ENCODE measurements around the gene MR1.

The MR1 gene

DNA sequence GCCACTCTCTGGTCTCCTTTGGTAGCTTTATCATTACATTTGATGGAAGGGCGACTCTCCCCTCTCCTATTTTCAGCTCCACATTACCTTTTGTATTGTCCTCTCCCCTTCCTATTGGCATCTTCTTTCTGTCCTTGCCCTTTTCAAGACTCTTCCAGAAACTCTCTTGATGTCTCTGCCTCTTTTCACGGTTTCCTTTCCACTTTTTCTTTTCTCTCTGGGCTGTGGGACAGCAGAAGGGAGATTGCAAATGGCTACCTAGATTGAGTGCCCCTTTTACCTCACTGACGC lies 72.2 kb downstream of the MR1 start:
- DNase-seq (ENCODE audit: low spot score): no peak
- TF ChIP-seq, protein P1, sequence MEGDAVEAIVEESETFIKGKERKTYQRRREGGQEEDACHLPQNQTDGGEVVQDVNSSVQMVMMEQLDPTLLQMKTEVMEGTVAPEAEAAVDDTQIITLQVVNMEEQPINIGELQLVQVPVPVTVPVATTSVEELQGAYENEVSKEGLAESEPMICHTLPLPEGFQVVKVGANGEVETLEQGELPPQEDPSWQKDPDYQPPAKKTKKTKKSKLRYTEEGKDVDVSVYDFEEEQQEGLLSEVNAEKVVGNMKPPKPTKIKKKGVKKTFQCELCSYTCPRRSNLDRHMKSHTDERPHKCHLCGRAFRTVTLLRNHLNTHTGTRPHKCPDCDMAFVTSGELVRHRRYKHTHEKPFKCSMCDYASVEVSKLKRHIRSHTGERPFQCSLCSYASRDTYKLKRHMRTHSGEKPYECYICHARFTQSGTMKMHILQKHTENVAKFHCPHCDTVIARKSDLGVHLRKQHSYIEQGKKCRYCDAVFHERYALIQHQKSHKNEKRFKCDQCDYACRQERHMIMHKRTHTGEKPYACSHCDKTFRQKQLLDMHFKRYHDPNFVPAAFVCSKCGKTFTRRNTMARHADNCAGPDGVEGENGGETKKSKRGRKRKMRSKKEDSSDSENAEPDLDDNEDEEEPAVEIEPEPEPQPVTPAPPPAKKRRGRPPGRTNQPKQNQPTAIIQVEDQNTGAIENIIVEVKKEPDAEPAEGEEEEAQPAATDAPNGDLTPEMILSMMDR (IDR thresholded peaks at IDR 0.05; ENCODE audit: extremely low read depth, insufficient read depth, missing control alignments): no peak
- in situ Hi-C loops (cut with MboI; ENCODE audit: low pct_unique_long_range_greater_than_20kb, low sequenced_read_pairs, unreplicated experiment): no loop called here

DNA sequence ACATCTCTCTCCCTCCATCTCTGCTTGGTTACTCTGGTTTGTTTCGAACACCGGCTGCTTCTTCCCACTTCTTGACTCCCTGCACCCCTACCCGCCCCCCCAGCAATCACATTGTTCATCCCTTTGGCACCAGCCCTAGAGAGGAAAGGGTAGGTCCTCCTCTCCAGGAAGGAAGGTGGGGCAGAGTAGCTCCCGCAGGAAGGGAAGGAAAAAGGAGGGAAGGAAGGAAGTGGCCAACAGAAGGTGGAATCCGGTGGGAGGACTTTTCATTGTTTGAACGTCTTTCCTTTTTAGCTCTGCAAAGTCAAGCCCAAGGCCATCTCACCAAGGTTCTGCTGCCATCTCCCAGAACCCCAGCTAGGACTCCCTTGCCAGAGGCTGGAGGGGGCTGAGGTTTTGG lies 72.7 kb downstream of the MR1 start:
- no peak for DNase-seq (ENCODE audit: low spot score)
- in situ Hi-C loops (cut with MboI; ENCODE audit: low pct_unique_long_range_greater_than_20kb, low sequenced_read_pairs, unreplicated experiment): no loop called here
- TF ChIP-seq, protein P1 (IDR thresholded peaks at IDR 0.05; ENCODE audit: extremely low read depth, insufficient read depth, missing control alignments): no peak

DNA sequence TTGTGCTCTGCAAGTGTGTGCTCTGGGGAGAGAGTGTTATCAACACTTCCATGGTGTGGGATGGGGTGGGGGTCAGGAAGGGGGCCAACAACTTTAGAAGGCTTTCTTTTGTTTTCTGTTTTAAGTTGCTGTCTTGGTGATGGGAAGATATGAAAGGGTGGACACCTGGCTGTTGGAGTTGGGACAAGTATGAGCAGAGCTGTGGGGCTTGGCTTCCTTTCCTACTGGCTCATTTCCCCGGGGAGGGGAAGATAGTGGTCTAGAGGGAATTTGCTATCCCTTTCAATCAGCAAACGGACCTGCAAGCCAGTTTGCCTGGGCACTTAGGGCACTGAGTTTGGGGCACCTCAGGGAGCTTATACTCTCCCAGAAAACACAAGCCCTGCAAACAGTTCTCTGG lies 73.9 kb downstream of the MR1 start:
- DNase-seq (ENCODE audit: low spot score): no peak
- in situ Hi-C loops (cut with MboI; ENCODE audit: low pct_unique_long_range_greater_than_20kb, low sequenced_read_pairs, unreplicated experiment): no loop called here
- TF ChIP-seq, protein P1 (IDR thresholded peaks at IDR 0.05; ENCODE audit: extremely low read depth, insufficient read depth, missing control alignments): no peak

DNA sequence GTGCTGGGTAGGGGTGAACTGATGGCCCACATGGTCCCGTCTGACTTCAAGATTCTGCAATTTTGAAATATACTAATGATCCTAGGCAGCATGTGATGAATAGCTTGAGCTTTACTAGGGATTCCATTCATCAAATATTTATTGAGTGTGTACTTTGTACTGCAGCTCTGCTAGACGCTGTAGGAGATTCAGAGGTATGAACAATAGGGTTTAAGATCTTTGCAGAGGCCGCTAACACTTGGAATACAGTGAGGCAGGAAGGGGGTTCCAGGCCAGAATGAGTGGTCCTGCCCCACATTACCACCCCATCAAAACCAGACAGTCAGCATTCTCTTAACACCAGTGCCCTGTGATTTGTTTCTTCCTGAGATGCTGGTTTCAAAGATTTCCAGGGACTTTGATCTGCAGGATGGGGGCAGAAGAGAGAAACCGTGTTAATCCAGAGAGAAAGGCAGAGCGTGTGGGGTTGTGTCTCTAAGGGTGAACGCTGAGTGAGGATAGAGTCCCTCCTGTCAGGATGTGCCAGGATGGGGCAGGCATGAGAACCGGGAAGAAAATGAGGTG lies 74.6 kb downstream of the MR1 start:
- TF ChIP-seq, protein P1 (IDR thresholded peaks at IDR 0.05; ENCODE audit: extremely low read depth, insufficient read depth, missing control alignments): no peak
- no peak for DNase-seq (ENCODE audit: low spot score)
- in situ Hi-C loops (cut with MboI; ENCODE audit: low pct_unique_long_range_greater_than_20kb, low sequenced_read_pairs, unreplicated experiment): no loop called here

DNA sequence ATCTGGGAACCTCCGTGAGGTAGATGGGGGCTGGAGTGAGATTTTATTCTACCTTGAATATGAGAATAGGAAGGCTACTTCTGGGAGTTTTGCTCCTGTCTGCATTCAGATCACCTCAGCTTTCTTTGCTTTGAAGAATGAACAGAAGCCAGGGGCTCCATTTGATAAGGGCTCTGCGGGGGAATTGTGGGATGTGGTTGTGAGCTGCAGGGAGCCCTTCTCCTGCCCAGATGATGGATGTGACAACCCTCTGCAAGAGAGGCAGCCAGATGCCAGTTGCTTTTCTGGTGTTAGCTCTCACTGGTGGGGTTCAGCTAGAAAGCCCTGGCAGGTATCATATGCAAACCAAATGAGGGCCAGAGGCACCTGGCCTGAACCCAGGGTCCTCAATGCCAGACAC lies 76.2 kb downstream of the MR1 start:
- in situ Hi-C loops (cut with MboI; ENCODE audit: low pct_unique_long_range_greater_than_20kb, low sequenced_read_pairs, unreplicated experiment): no loop called here
- DNase-seq (ENCODE audit: low spot score): no peak
- TF ChIP-seq, protein P1 (IDR thresholded peaks at IDR 0.05; ENCODE audit: extremely low read depth, insufficient read depth, missing control alignments): no peak

Measured in GM13977 (cell line).